ENCODE measurements around the gene PRR19. TPM values are rescaled to one million over a fixed set of nuclear protein-coding genes. Genes with fewer than 3 reads are reported as not detected.
A peak's percentile ranks its signal among the peaks of the same experiment; 100 is the strongest.
"Not testable (repeated sequence)": the region's sequence is repeated elsewhere in the genome, so short reads cannot be mapped to it uniquely, and the experiment has no call there.

Gene PRR19
- total RNA-seq, 2 experiments from 2014 or later, result 0.27 to 0.43 TPM

GRCh38 chr19:42266928-42267603 lies 34.9 kb upstream of the PRR19 start:
- H3K36me3 Mint-ChIP-seq (ENCODE audit: low read depth); intact Hi-C loops (cut with micrococcal nuclease); DNase-seq; H3K4me3 Mint-ChIP-seq; H3K9me3 Mint-ChIP-seq; H3K27ac Mint-ChIP-seq; H3K27me3 Mint-ChIP-seq (ENCODE audit: low read depth): not testable (repeated sequence)
- H3K4me1 Mint-ChIP-seq (ENCODE audit: low read depth), result peaks cover 28% of the 10 kb centered on the region
- CTCF ChIA-PET, result interaction anchor here (0.9 kb wide), 1 partner anchor 12 kb away, joined by 3 read pairs; no protein-coding TSS in a partner anchor

- H3K27me3 Mint-ChIP-seq (ENCODE audit: low read depth), result no peaks in the 10 kb centered on the region
- no peak for DNase-seq
- peaks cover 7% of the 10 kb centered on the region for H3K36me3 Mint-ChIP-seq (ENCODE audit: low read depth)
- intact Hi-C loops (cut with micrococcal nuclease), result loop anchor here (1.0 kb wide), 10 partner anchors 12 to 408 kb away; partner anchors contain the start of genes DEDD2, ERF, MEGF8 and PAFAH1B3
- H3K4me3 Mint-ChIP-seq, result no peak overlapping the region
- peaks cover 28% of the 10 kb centered on the region for H3K4me1 Mint-ChIP-seq (ENCODE audit: low read depth)
- no peaks in the 10 kb centered on the region for H3K9me3 Mint-ChIP-seq
- CTCF ChIA-PET, result interaction anchor here (0.9 kb wide), 1 partner anchor 11 kb away, joined by 3 read pairs; no protein-coding TSS in a partner anchor
- H3K27ac Mint-ChIP-seq, result no peak overlapping the region
Observed at GRCh38 chr19:42267644-42268141, 34.2 kb upstream of the PRR19 start.

- Mint-ChIP-seq H3K9me3 (no peaks in the 10 kb centered on the region), H3K27ac (no peak overlapping the region), H3K4me1 (ENCODE audit: low read depth) (peaks cover 28% of the 10 kb centered on the region), H3K36me3 (ENCODE audit: low read depth) (peaks cover 7% of the 10 kb centered on the region), H3K4me3 (no peak overlapping the region), H3K27me3 (ENCODE audit: low read depth) (no peaks in the 10 kb centered on the region)
- intact Hi-C loops (cut with micrococcal nuclease), result loop anchor here (1.0 kb wide), 10 partner anchors 13 to 409 kb away; partner anchors contain the start of genes DEDD2, ERF, MEGF8 and PAFAH1B3
- peak; percentile 100 for DNase-seq
- CTCF ChIA-PET, result interaction anchor here (0.9 kb wide), 1 partner anchor 11 kb away, joined by 3 read pairs; no protein-coding TSS in a partner anchor
Observed at GRCh38 chr19:42268142-42268703, 33.7 kb upstream of the PRR19 start.

GRCh38 chr19:42268704-42269477 lies 33.0 kb upstream of the PRR19 start, which contains the start of gene CIC:
Gene CIC (plus strand): TSS chr19:42269252. CDS start chr19:42271784, 2,532 bp downstream.
- Mint-ChIP-seq H3K9me3 (no peaks in the 10 kb centered on the region), H3K36me3 (ENCODE audit: low read depth) (peaks cover 10% of the 10 kb centered on the region), H3K4me1 (ENCODE audit: low read depth) (peaks cover 30% of the 10 kb centered on the region), H3K27me3 (ENCODE audit: low read depth) (no peaks in the 10 kb centered on the region), H3K4me3 (no peak within 1 kb of the TSS), H3K27ac (peak within 1 kb of the TSS; percentile 99)
- DNase-seq, result peak; percentile 100
- CTCF ChIA-PET, result interaction anchor here (2.6 kb wide), 1 partner anchor 10 kb away, joined by 27 read pairs; no protein-coding TSS in a partner anchor
- intact Hi-C loops (cut with micrococcal nuclease), result loop anchor here (1.0 kb wide), 10 partner anchors 14 to 410 kb away; partner anchors contain the start of genes DEDD2, ERF, MEGF8 and PAFAH1B3

- intact Hi-C loops (cut with micrococcal nuclease), result no loop called here
- peak; percentile 40 for DNase-seq
- Mint-ChIP-seq H3K4me1 (ENCODE audit: low read depth) (peaks cover 32% of the 10 kb centered on the region), H3K27ac (peak overlapping the region; percentile 99), H3K27me3 (ENCODE audit: low read depth) (no peaks in the 10 kb centered on the region), H3K4me3 (no peak overlapping the region), H3K9me3 (no peaks in the 10 kb centered on the region), H3K36me3 (ENCODE audit: low read depth) (peaks cover 10% of the 10 kb centered on the region)
- CTCF ChIA-PET, result interaction anchor here (1.4 to 2.6 kb wide), 3 partner anchors 10 to 161 kb away, joined by 4 to 27 read pairs (median 7); partner anchors contain the start of gene GSK3A
Observed at GRCh38 chr19:42269478-42270345, 32.2 kb upstream of the PRR19 start.

GRCh38 chr19:42270346-42271044 lies 31.4 kb upstream of the PRR19 start:
- Mint-ChIP-seq H3K4me1 (ENCODE audit: low read depth) (peaks cover 38% of the 10 kb centered on the region), H3K9me3 (no peaks in the 10 kb centered on the region), H3K27ac (peak overlapping the region; percentile 99), H3K4me3 (no peak overlapping the region), H3K27me3 (ENCODE audit: low read depth) (no peaks in the 10 kb centered on the region), H3K36me3 (ENCODE audit: low read depth) (peaks cover 12% of the 10 kb centered on the region)
- CTCF ChIA-PET, result interaction anchor here (1.1 to 2.6 kb wide), 4 partner anchors 9 to 162 kb away, joined by 3 to 27 read pairs (median 6); partner anchors contain the start of gene GSK3A
- intact Hi-C loops (cut with micrococcal nuclease), result no loop called here
- peak; percentile 80 for DNase-seq

GRCh38 chr19:42271045-42271419 lies 30.9 kb upstream of the PRR19 start:
- no peak for DNase-seq
- no peak overlapping the region for H3K4me3 Mint-ChIP-seq
- peaks cover 42% of the 10 kb centered on the region for H3K4me1 Mint-ChIP-seq (ENCODE audit: low read depth)
- H3K9me3 Mint-ChIP-seq, result no peaks in the 10 kb centered on the region
- CTCF ChIA-PET, result interaction anchor here (1.1 to 2.6 kb wide), 4 partner anchors 8 to 162 kb away, joined by 3 to 27 read pairs (median 6); partner anchors contain the start of gene GSK3A
- H3K27ac Mint-ChIP-seq, result peak overlapping the region; percentile 99
- H3K36me3 Mint-ChIP-seq (ENCODE audit: low read depth), result peaks cover 13% of the 10 kb centered on the region
- intact Hi-C loops (cut with micrococcal nuclease), result no loop called here
- no peaks in the 10 kb centered on the region for H3K27me3 Mint-ChIP-seq (ENCODE audit: low read depth)

- Mint-ChIP-seq H3K4me3 (no peak overlapping the region), H3K27ac (peak overlapping the region; percentile 99), H3K27me3 (ENCODE audit: low read depth) (no peaks in the 10 kb centered on the region), H3K4me1 (ENCODE audit: low read depth) (peaks cover 52% of the 10 kb centered on the region), H3K36me3 (ENCODE audit: low read depth) (peaks cover 14% of the 10 kb centered on the region), H3K9me3 (no peaks in the 10 kb centered on the region)
- DNase-seq, result no peak
- intact Hi-C loops (cut with micrococcal nuclease), result no loop called here
- CTCF ChIA-PET, result interaction anchor here (1.1 to 2.6 kb wide), 2 partner anchors 7 to 21 kb away, joined by 3 to 27 read pairs; no protein-coding TSS in a partner anchor
Observed at GRCh38 chr19:42271861-42272534, 29.9 kb upstream of the PRR19 start.

GRCh38 chr19:42272535-42272897 lies 29.4 kb upstream of the PRR19 start:
- H3K36me3 Mint-ChIP-seq (ENCODE audit: low read depth), result peaks cover 14% of the 10 kb centered on the region
- no peak overlapping the region for H3K4me3 Mint-ChIP-seq
- no peak overlapping the region for H3K27ac Mint-ChIP-seq
- H3K9me3 Mint-ChIP-seq, result no peaks in the 10 kb centered on the region
- CTCF ChIA-PET, result no interaction called here
- no peaks in the 10 kb centered on the region for H3K27me3 Mint-ChIP-seq (ENCODE audit: low read depth)
- intact Hi-C loops (cut with micrococcal nuclease), result no loop called here
- no peak for DNase-seq
- peaks cover 55% of the 10 kb centered on the region for H3K4me1 Mint-ChIP-seq (ENCODE audit: low read depth)

- DNase-seq, result no peak
- CTCF ChIA-PET, result no interaction called here
- Mint-ChIP-seq H3K27ac (peak overlapping the region; percentile 36), H3K27me3 (ENCODE audit: low read depth) (no peaks in the 10 kb centered on the region), H3K4me1 (ENCODE audit: low read depth) (peaks cover 51% of the 10 kb centered on the region), H3K4me3 (no peak overlapping the region), H3K36me3 (ENCODE audit: low read depth) (peaks cover 14% of the 10 kb centered on the region), H3K9me3 (no peaks in the 10 kb centered on the region)
- intact Hi-C loops (cut with micrococcal nuclease), result no loop called here
Observed at GRCh38 chr19:42272989-42273406, 28.9 kb upstream of the PRR19 start.
